Measurements from ENCODE around the gene TBC1D5.

TBC1D5 gene

DNA sequence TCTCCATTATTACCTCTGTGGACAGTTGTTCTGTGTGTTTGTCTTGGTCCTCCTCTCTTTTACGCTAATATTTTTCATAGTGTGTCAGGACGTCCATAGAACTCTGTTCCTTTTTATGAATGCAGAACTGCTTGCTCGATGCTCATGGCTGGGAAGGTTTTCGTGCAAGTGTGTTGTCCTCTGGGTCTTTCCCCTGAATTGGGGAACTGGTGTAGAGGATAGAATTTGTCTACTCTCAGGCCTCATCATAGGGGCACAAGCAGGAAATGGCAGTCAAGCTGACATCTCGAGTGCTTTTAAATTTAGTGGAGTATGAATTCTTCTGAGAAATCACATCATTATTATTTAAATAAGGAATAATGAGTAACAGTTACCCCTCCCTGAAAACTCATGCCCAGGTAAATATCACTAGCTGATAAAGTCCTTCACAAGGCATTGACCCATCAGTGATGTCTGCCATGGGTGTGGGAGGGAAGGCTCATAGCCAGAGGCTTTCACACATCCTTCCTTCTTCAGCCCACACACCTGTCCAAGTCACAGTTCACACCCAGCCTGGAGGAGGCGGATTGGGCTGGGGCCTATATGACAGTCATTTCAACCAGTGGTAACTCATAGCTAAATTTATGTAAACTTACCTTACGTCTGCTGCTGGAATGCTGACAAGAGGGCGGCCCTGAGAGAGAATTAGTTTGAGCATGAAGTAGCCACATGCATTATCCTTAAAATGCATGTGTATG is 631.6 kb downstream of the TBC1D5 start:
- DNase-seq (ENCODE audit: low read depth in 2 of 2), result no peak

All from fibroblast of skin of left biceps (primary cell).